ACHN (cell line): ENCODE results near the gene CHP1.
"Not testable (repeated sequence)": the region's sequence is repeated elsewhere in the genome, so short reads cannot be mapped to it uniquely, and the experiment has no call there.

Experiments
- DNase-seq: peaks from one replicate; pipeline ENCODE4 v3.0.0-alpha.2; 2015
- in situ Hi-C: cut with HindIII; loops from 2 replicates; pipeline ENCODE4 v1.10.0; 2017; ENCODE audit warnings: low sequenced_read_pairs, low pct_ligation_motif_present, low pct_unique_long_range_greater_than_20kb

Gene CHP1

DNA sequence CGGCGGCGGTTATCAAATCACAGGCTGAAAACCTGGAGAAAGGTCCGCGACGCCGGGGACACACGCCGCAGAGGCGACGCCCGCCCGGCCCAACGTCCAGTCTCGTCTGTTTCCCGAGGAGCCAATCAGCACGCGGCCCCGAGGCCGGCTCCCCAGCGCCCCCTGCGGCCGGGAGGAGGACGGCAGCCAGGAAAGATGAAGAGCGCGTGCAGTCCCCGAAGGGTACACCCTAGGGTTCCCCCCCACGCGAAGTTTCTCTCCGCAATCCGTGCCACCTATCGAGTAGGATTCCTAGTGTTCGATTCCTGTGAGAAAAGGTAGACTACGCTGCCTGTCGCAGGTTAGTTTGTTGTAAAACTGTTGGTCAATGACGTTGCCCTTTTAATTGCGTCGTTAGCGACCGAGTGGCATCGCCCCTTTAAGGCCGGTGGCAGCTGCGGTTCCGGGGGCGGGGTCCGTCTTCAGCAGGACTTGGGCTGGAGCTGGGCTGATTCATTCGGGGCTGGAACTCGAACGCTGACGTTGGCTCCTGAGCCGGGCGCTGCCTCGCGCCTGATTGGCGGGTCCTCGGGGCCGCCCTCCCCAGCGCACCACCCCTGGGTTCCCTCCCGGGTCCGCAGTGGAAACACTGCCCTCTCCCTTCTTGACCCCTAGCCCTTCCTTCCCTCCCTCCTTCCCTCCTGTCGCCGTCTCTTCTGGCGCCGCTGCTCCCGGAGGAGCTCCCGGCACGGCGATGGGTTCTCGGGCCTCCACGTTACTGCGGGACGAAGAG is at the start of gene CHP1, which contains the start of gene EXD1:
CHP1 (plus strand) TSS at position 619 of the 772 bp plus-strand sequence; CDS start at position 734, 115 bp downstream.
EXD1 (minus strand) TSS at position 108 of the 772 bp plus-strand sequence. CDS start 4,182 bp downstream, outside the sequence.
- in situ Hi-C loops, result no loop called here
- peak; percentile 95 for DNase-seq

DNA sequence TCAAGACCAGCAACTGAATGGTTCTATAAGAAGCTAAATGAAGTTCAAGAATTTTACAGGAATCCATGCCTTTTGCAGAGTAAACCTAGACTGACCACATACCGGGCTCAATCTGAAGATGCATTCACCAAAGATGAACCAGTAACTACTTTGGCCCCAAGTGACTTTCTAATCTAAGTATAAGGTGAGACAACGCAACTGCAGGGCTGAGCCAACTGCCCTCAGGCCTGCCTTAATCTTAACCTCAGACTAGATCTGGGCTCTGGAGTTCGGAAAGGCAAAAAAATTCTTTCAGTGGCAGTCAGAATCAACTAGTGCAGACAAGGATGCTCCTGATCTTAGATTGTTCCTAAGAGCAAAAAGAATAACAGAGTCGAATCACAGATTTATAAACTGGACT is 48.8 kb upstream of the CHP1 start:
- in situ Hi-C loops, result no loop called here
- no peak for DNase-seq

DNA sequence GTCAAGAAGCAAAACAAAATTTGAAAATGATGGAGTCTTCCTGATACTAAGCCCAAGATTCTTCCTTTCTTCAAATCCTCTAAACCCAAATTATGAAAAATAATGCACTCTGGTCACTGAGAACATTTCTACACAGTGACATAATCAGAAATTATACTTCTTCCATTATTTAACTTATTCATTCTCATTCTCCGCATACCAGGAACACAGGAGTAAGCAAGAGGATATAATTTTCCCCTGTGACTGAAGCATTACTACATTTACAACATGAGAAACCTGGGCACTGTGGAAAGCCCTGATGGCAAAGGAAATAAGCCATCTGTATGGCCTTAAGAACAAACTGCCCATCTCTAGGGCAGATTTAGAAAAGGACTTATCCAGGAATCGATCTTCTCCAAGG is 47.5 kb upstream of the CHP1 start:
- no peak for DNase-seq
- in situ Hi-C loops, result no loop called here

DNA sequence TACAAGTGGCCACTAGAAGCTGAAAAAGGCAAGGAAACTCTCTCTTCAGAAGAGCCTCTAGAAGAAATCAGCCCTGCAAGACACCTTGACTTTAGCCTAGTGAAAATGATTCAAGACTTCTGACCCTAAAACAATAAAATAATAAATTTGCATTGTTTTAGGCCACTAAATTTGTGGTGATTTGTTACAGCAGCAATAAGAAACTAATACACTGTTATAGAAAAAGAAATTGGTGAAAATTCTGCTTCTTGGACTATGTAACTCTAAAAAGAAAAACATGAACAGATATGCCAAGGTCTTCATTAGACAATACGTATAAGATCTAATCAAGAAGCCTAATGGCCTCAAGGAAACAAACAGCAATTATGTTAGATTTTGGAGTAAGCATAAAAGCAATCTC is 36.6 kb upstream of the CHP1 start:
- in situ Hi-C loops, result no loop called here
- DNase-seq, result no peak

DNA sequence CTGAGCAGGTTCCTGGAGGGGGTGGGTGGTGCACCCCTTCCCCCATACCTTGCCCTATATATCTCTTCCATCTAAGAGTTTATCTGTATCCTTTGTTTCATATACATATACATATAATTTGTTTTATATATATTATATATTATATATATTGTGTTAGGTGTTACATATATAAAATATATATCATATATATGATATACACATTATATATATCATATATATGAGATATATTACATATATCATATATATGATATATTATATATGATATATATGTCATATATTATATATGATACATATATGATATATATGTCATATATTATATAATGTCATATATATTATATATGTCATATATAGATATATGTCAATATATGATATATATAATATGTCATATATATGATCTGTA is 31.6 kb upstream of the CHP1 start:
- DNase-seq, result no peak
- in situ Hi-C loops, result no loop called here

DNA sequence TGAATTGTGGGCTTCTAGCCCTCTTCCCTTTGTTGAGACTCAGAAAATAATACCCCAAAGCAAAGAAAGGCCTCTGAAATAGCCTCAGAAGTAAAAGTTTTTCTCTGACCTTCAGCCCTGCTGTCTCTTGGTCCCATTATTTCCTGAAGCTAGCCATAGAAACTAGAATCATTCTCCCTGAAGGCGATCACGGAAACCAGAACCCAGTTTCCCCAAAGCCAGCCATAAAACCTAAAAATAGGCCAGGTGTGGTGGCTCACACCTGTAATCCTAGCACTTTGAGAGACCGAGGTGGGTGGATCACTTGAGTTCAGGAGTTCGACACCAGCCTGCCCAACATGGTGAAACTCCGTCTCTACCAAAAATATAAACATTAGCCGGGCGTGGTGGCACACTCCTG is 27.7 kb upstream of the CHP1 start:
- in situ Hi-C loops, result no loop called here
- DNase-seq, result no peak

DNA sequence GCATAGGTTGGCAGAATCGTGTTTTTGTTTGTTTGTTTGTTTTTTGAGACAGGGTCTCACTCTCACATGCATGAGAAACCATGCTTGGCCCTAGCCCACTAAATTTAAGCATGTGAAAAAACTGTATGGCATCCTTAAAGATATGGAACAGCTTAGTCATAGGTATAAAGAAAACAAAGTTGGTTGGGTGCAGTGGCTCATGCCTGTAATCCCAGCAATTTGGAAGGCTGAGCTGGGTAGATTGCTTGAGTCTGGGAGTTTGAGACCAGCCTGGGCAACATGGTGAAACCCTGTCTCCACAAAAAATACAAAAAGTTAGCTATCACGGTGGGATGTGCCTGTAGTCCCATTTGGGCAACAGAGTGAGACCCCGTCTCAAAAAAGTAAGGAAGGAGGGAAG is 25.8 kb upstream of the CHP1 start:
- in situ Hi-C loops, result no loop called here
- no peak for DNase-seq

DNA sequence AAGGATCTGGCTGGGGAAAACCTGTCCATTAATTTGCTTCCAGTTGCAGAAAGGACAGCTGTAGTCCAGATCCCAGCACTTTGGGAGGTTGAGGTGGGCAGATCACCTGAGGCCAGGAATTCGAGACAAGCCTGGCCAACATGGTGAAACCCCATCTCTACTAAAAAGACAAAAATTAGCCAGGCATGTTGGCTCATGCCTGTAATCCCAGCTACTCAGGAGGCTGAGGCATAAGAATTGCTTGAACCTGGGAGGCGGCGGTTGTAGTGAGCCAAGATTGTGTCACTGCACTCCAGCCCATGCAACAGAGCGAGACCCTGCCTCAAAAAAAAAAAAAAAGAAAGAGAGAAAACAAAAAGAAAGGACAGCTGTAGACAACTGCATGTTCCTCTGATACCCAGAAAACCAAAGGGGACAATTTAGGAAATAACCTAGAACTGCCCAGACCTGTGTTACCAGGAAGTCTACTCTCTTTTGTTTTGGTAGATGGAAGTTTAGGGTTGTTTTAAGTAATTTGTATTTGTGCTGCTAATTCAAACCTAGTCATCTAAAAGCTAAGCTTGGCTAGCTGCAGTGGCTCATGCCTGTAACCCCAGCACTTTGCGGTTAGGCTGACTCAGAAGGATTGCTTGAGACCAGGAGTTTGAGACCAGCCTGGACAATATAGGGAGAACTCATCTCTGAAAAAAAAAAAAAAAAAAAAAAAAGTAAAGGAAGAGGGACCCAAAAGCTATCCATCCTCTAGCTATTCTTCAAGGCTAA is 23.2 kb upstream of the CHP1 start:
- in situ Hi-C loops, result no loop called here
- DNase-seq, result no peak

DNA sequence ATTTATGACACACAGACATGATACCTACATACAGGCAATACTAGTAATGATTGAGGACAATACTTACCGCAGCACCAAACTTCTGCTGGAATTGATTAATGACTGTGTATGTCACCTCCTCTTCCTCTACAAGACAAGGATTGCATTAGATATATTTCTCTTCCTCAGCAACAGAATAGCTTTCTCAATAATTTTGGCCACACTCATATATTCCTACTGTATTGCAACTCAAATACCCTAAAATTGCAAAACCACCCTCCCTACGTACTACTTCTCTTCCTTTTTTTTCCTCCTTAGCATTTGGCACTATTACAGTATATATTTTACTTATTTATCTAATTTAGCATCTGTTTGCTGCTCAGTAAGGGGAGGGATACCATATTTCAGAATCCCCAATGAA is 15.4 kb upstream of the CHP1 start:
- in situ Hi-C loops, result no loop called here
- no peak for DNase-seq

DNA sequence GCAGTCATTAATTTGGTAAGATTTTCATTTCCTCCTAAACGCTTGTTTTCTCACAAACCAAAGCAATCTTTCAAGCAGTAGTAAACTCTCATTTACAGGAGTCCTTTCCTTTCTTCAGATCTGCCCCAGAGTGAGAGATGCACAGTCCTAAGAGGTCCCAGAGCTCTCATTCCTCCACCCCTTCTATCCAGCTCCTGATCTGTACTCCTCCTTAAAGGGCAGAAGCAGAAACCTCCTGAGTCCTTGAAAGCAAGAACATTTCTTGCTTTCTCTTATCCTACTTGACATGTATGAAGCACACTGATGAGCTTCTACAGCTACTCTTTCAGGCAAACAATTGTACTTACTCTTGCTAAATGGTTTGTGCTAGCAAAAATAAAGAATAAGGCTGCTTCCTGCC is 12.2 kb upstream of the CHP1 start:
- no peak for DNase-seq
- in situ Hi-C loops, result no loop called here

DNA sequence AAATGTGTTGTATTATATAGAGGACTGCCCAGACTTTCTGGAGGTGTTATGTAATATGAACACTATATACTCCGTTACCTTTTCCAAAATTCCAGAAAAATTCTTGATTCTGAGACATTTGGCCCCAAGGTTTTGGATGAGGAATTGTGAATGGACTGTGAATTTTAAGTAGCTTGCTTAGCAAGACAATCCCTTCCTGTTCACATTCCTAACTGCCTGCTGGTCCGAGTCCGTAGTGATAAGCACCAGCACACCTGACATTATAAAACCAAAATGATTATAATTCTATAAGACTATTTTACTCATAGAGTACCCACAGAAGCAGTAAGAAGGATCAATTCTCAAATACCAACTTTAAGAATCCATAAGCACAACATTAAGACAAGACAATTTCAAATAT is 11.7 kb upstream of the CHP1 start:
- in situ Hi-C loops, result no loop called here
- DNase-seq, result no peak

DNA sequence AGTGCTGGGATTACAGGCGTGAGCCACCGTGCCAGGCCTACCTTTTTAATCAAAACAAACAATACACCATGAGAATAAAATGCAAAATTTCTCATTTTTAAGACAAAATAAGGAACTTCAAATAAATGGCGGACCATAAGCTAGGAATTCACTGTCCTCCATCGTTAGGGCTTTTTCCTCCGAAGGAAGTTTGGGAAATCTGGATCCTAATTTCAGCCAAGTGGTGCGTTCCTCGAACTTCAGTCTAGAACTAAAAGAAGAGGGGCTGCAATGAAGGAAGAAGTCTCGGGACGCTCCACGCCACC is 771 bp upstream of the CHP1 start:
- DNase-seq, result no peak
- in situ Hi-C loops, result no loop called here

DNA sequence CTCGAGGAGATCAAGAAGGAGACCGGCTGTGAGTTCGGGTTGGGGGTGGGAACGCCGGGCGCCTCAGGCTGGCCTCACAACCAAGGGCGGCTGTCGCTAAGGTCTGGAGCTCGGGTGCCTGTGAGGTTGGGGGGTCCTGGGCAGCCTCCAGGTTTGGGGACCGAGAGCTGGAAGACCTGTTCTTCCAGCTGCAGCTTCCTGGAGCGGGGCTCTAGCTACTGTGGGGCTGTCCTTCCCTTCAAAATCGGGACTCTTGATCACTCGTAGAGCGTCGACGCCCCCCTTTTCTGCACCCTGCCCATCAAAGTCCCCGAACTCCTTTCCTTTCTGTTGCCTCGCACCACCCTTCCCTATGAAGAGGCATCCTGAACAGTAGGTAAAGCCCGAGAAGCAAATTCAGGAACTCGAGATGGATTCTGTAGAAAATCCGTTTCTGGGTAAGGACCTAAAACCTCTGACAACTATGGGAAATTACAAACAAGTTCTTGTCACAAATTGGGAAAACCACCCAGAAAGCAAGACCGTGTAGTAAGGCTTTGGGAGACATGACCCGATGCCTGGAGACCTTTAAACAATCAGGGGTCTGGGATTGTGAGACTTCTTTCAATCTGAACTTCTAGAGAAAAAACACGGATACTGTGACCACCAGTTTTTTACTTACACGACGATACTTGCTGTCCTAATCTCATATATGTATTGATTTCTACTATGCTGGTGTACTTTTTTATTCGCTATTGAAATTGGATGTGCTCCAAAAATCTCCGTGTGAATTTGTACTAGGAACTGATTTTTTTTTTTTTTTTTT is 556 bp downstream of the CHP1 start:
- in situ Hi-C loops, result no loop called here
- DNase-seq, result no peak

DNA sequence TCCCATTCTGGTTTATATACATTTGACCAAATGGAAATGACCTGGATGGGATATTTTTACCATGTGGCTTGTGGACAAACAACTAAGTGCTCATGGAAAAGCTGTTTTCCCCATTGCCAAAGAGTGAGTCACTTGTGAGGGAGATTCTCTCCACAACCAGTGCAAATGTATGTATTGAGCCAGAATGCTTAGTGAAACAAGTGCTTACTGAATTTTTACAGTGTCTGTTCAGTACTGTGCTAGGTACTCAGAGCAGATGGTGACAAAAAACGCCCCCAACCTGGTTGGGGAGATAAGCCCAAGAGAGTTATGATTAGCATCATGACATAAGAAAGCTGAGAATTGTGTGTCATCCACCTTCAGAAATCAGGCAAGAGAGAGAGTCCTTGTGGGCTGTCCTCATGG is 2.3 kb downstream of the CHP1 start:
- peak; percentile 8 for DNase-seq
- in situ Hi-C loops, result no loop called here

DNA sequence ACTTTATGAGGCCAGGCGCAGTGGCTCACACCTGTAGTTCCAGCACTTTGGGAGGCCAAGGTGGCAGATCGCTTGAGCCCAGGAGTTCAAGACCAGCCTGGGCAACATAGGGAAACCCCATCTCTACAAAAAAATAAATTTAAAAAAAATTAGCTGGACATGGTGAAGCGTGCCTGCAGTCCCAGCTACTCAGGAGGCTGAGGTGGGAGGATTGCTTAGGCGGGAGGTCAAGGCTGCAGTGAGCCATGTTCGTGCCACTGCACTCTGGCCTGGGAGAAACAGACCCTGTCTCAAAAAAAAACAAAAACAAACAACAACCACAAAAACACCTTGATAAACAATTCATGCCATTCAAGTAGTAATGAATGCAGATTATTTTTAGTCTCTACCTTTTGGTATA is 4.2 kb downstream of the CHP1 start:
- DNase-seq, in situ Hi-C loops: not testable (repeated sequence)

DNA sequence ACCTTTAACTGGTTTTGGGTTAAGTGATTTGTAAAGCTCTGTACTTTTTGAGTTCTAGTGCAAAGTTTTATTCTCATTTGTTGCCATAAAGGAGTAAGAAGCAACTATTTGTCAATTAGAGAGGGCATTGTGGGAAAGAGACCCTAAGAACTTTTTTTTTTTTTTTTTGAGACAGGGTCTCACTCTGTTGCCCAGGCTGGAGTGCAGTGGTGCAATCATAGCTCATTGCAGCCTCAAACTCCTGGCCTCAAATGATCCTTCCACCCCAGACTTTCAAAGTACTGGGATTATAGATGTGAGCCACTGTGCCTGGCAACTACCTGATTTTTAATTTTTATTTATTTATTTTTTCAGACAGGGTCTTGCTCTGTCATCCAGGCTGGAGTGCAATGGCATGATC is 4.9 kb downstream of the CHP1 start:
- DNase-seq, result no peak
- in situ Hi-C loops, result no loop called here

DNA sequence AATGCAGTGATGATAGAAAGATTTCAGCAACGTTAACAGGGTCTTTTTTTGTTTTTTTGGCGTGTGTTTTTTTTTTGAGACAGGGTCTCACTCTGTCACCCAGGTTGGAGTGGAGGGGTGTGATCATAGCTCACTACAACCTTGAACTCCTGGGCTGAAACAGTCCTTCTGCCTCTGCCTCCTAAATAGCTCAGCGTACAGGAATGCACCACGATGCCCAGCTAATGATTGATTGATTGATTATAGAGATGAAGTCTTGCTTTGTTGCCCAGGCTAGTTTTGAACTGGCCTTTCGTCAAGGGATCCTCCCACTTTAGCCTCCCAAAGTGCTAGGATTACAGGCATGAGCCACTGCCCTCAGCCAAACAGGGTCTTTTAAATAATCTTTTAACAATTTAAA is 7.0 kb downstream of the CHP1 start:
- in situ Hi-C loops, result no loop called here
- DNase-seq, result no peak

DNA sequence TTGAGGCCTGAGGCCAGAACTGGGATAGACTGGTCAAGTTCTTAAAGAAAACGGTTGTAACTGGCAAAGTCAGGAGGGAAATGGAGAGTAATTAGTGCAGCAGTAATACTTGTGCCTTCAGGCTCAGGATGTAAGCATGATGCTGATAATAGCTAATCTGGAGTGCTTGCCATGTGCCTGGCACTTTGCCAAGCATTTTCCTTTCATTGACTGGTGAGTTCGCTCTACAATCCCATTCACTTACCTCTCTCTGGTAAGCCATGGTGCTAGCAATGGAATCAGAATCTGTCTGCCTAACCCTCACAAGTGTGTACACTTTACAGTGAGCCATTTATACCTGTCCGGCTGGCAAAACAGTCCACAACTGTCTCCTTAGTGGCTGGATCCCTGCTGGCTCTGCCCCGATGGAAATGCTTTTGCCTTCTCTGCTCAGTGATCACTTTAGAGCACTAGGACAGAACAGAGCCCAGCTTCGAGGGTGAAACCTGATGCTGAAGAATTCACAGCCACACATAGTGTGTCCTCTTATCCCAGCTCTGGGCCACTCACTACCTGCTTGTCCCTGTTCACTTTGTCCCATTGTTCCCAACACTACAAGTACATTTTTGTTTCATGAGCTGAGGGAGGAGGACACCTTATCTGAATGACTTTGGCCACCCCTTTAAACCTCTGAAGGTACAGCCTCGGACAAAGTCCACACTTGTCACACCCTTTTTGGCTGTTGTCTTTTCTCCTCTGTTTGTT is 10.3 kb downstream of the CHP1 start:
- in situ Hi-C loops, result no loop called here
- no peak for DNase-seq

DNA sequence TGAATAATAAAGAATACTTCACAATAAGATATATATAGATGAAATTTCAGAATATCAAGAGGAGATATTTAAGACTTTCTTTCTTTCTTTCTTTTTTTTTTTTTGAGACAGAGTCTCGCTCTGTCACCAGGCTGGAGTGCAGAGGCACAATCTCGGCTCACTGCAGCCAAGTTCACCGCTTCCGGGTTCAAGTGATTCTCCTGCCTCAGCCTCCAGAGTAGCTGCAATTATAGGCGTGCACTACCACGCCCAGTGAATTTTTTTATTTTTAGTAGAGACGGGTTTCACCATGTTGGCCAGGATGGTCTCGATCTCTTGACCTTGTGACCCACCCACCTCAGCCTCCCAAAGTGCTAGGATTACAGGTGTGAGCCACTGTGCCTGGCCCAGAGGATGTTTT is 19.7 kb downstream of the CHP1 start:
- in situ Hi-C loops, DNase-seq: not testable (repeated sequence)
